HepG2 (cell line): ENCODE results near the gene LOC128125822.

Experiments
- ATF7-NPFF ChIP-seq: sonication (generic); formaldehyde crosslinking; IDR thresholded peaks from 2 replicates; pipeline ENCODE4 v1.8.1; 2023; ENCODE audit warnings: mild to moderate bottlenecking, low read depth, missing genetic modification reagents, moderate library complexity
- DMAP1 ChIP-seq: IDR thresholded peaks from 2 replicates; pipeline ENCODE4 v1.6.1; 2016
- FOXA1 ChIP-seq, 2 experiments: fragments of 450-650 bp in 1 of 2; sonication (generic) in 1 of 2; formaldehyde crosslinking in 1 of 2; IDR thresholded peaks; 2 replicates each; pipeline versions ENCODE4 v1.4.0 to v1.6.1; 2016 to 2020; ENCODE audit warnings: missing genetic modification reagents in 1 of 2
- HDAC6 ChIP-seq: fragments of 200-600 bp; sonication (generic); IDR thresholded peaks from 2 replicates; pipeline ENCODE4 v1.7.0; 2017; ENCODE audit warnings: mild to moderate bottlenecking, antibody characterized with exemption, low read length, low read depth
- MEIS1 ChIP-seq: sonication (generic); formaldehyde crosslinking; IDR thresholded peaks from 2 replicates; pipeline ENCODE4 v1.9.0; 2021; ENCODE audit warnings: mild to moderate bottlenecking, missing genetic modification reagents, moderate library complexity, borderline replicate concordance
- MIXL1 ChIP-seq: IDR thresholded peaks from 2 replicates; pipeline ENCODE4 v1.6.1; 2016
- MTA1 ChIP-seq: sonication (generic); formaldehyde crosslinking; IDR thresholded peaks from 2 replicates; pipeline ENCODE4 v1.4.0; 2020; ENCODE audit warnings: missing genetic modification reagents, mild to moderate bottlenecking, borderline replicate concordance
- POLR2AphosphoS2 ChIP-seq: IDR thresholded peaks from 2 replicates; pipeline ENCODE4 v1.6.1; 2011; ENCODE audit warnings: low read depth, low read length, improper control_type of control experiment
- POLR2G ChIP-seq: fragments of 200-400 bp; formaldehyde crosslinking; IDR thresholded peaks from 2 replicates; pipeline ENCODE4 v1.6.1; 2018; ENCODE audit warnings: mild to moderate bottlenecking, low read depth, low read length, moderate library complexity
- PRPF4 ChIP-seq: fragments of 200-400 bp; formaldehyde crosslinking; IDR thresholded peaks from 2 replicates; pipeline ENCODE4 v1.6.1; 2016; ENCODE audit warnings: low read length, low read depth; ENCODE audit not compliant: poor library complexity, severe bottlenecking
- RFX3 ChIP-seq: IDR thresholded peaks from 2 replicates; pipeline ENCODE4 v1.6.1; 2016; ENCODE audit warnings: missing biosample characterization, missing genetic modification reagents
- SP2 ChIP-seq: sonication (generic); formaldehyde crosslinking; IDR thresholded peaks from 2 replicates; pipeline ENCODE4 v1.5.1; 2020; ENCODE audit warnings: mild to moderate bottlenecking, missing genetic modification reagents
- XRCC5 ChIP-seq: fragments of 200-400 bp; formaldehyde crosslinking; optimal IDR thresholded peaks from 2 replicates; pipeline ENCODE3; 2017; ENCODE audit warnings: mild to moderate bottlenecking, low read length
- TF ChIP-seq, protein P1 (sequence below): sonication (generic); formaldehyde crosslinking; IDR thresholded peaks from 2 replicates; pipeline ENCODE4 v1.5.0; 2020; ENCODE audit warnings: mild to moderate bottlenecking, missing genetic modification reagents
- TF ChIP-seq, protein P2 (sequence below): sonication (generic); formaldehyde crosslinking; IDR thresholded peaks from 2 replicates; pipeline ENCODE4 v1.5.0; 2020; ENCODE audit warnings: missing genetic modification reagents
- TF ChIP-seq, protein P3 (sequence below): sonication (generic); formaldehyde crosslinking; IDR thresholded peaks from 2 replicates; pipeline ENCODE4 v1.8.0; 2022; ENCODE audit warnings: mild to moderate bottlenecking, missing genetic modification reagents; ENCODE audit not compliant: insufficient replicate concordance
- TF ChIP-seq, protein P4 (sequence below): sonication (generic); formaldehyde crosslinking; IDR thresholded peaks from 2 replicates; pipeline ENCODE4 v1.9.0; 2021; ENCODE audit warnings: mild to moderate bottlenecking, missing genetic modification reagents

LOC128125822 gene

DNA sequence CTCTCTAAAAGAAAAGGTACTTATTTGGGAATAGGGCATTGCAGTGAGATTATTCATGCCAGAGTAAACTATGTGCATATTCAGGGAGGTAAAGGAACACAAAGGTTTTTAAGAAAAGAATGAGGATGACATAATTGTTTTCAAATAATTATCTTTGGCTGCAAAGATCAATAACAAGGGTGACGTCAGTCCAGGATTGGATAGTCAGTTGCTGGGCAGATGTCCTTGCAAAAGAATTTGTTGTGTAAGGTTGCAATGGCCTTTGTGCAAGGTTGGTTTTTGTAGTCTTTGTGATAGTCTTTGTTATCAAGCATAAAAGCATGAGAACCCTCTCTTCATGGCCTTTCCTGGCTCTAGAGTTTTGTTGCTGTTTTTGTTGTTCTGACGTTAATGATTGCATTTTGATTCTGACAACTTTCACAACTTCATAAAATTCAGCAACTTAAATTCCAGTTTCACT is 17.7 kb downstream of the LOC128125822 start (continued):
- TF ChIP-seq, protein P1, sequence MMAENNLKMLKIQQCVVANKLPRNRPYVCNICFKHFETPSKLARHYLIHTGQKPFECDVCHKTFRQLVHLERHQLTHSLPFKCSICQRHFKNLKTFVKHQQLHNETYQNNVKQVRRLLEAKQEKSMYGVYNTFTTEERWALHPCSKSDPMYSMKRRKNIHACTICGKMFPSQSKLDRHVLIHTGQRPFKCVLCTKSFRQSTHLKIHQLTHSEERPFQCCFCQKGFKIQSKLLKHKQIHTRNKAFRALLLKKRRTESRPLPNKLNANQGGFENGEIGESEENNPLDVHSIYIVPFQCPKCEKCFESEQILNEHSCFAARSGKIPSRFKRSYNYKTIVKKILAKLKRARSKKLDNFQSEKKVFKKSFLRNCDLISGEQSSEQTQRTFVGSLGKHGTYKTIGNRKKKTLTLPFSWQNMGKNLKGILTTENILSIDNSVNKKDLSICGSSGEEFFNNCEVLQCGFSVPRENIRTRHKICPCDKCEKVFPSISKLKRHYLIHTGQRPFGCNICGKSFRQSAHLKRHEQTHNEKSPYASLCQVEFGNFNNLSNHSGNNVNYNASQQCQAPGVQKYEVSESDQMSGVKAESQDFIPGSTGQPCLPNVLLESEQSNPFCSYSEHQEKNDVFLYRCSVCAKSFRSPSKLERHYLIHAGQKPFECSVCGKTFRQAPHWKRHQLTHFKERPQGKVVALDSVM (CRISPR knock-in tag) = no peak
- TF ChIP-seq PRPF4 = no peak
- no peak for TF ChIP-seq HDAC6
- peak; percentile 92 for TF ChIP-seq MIXL1 (CRISPR knock-in tag)
- TF ChIP-seq POLR2G = no peak
- TF ChIP-seq ATF7-NPFF (CRISPR knock-in tag) = no peak
- TF ChIP-seq SP2 (CRISPR knock-in tag) = no peak
- TF ChIP-seq POLR2AphosphoS2 = no peak
- TF ChIP-seq RFX3 = no peak
- TF ChIP-seq, protein P2, sequence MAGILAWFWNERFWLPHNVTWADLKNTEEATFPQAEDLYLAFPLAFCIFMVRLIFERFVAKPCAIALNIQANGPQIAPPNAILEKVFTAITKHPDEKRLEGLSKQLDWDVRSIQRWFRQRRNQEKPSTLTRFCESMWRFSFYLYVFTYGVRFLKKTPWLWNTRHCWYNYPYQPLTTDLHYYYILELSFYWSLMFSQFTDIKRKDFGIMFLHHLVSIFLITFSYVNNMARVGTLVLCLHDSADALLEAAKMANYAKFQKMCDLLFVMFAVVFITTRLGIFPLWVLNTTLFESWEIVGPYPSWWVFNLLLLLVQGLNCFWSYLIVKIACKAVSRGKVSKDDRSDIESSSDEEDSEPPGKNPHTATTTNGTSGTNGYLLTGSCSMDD (CRISPR knock-in tag) = no peak
- no peak for TF ChIP-seq FOXA1 (IDR thresholded peaks at IDR 0.05)
- TF ChIP-seq FOXA1 (CRISPR knock-in tag; IDR thresholded peaks at IDR 0.05) = peak; percentile 69
- TF ChIP-seq, protein P3, sequence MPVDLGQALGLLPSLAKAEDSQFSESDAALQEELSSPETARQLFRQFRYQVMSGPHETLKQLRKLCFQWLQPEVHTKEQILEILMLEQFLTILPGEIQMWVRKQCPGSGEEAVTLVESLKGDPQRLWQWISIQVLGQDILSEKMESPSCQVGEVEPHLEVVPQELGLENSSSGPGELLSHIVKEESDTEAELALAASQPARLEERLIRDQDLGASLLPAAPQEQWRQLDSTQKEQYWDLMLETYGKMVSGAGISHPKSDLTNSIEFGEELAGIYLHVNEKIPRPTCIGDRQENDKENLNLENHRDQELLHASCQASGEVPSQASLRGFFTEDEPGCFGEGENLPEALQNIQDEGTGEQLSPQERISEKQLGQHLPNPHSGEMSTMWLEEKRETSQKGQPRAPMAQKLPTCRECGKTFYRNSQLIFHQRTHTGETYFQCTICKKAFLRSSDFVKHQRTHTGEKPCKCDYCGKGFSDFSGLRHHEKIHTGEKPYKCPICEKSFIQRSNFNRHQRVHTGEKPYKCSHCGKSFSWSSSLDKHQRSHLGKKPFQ = no peak
- TF ChIP-seq MEIS1 (CRISPR knock-in tag) = no peak
- TF ChIP-seq, protein P4, sequence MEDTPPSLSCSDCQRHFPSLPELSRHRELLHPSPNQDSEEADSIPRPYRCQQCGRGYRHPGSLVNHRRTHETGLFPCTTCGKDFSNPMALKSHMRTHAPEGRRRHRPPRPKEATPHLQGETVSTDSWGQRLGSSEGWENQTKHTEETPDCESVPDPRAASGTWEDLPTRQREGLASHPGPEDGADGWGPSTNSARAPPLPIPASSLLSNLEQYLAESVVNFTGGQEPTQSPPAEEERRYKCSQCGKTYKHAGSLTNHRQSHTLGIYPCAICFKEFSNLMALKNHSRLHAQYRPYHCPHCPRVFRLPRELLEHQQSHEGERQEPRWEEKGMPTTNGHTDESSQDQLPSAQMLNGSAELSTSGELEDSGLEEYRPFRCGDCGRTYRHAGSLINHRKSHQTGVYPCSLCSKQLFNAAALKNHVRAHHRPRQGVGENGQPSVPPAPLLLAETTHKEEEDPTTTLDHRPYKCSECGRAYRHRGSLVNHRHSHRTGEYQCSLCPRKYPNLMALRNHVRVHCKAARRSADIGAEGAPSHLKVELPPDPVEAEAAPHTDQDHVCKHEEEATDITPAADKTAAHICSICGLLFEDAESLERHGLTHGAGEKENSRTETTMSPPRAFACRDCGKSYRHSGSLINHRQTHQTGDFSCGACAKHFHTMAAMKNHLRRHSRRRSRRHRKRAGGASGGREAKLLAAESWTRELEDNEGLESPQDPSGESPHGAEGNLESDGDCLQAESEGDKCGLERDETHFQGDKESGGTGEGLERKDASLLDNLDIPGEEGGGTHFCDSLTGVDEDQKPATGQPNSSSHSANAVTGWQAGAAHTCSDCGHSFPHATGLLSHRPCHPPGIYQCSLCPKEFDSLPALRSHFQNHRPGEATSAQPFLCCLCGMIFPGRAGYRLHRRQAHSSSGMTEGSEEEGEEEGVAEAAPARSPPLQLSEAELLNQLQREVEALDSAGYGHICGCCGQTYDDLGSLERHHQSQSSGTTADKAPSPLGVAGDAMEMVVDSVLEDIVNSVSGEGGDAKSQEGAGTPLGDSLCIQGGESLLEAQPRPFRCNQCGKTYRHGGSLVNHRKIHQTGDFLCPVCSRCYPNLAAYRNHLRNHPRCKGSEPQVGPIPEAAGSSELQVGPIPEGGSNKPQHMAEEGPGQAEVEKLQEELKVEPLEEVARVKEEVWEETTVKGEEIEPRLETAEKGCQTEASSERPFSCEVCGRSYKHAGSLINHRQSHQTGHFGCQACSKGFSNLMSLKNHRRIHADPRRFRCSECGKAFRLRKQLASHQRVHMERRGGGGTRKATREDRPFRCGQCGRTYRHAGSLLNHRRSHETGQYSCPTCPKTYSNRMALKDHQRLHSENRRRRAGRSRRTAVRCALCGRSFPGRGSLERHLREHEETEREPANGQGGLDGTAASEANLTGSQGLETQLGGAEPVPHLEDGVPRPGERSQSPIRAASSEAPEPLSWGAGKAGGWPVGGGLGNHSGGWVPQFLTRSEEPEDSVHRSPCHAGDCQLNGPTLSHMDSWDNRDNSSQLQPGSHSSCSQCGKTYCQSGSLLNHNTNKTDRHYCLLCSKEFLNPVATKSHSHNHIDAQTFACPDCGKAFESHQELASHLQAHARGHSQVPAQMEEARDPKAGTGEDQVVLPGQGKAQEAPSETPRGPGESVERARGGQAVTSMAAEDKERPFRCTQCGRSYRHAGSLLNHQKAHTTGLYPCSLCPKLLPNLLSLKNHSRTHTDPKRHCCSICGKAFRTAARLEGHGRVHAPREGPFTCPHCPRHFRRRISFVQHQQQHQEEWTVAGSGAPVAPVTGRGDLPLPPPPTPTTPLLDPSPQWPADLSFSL (CRISPR knock-in tag) = peak; percentile 92
- no peak for TF ChIP-seq DMAP1 (CRISPR knock-in tag)
- no peak for TF ChIP-seq XRCC5
- no peak for TF ChIP-seq MTA1 (CRISPR knock-in tag)
